Esophagus squamous epithelium (tissue), 4 donors: Measurements from ENCODE around the gene CCDC8.

Experiments
- POLR2A ChIP-seq, 4 donors: fragments of 450-650 bp; IDR thresholded peaks; one replicate each; pipeline ENCODE4 v1.6.1; 2017; ENCODE audit warnings: antibody characterized with exemption in 4 of 4, mild to moderate bottlenecking in 4 of 4, moderate library complexity in 3 of 4
- TF ChIP-seq, protein P1 (sequence below), 6 experiments: fragments of 450-650 bp in 4 of 6; fragments of 200-600 bp in 2 of 6; sonication (generic) in 2 of 6; IDR thresholded peaks; one replicate each; pipeline ENCODE4 v1.5.1; 2016 to 2019; ENCODE audit warnings: antibody characterized with exemption in 6 of 6, mild to moderate bottlenecking in 4 of 6, moderate library complexity in 4 of 6

- TF ChIP-seq POLR2A (IDR thresholded peaks at IDR 0.05): no peak
- TF ChIP-seq, protein P1, sequence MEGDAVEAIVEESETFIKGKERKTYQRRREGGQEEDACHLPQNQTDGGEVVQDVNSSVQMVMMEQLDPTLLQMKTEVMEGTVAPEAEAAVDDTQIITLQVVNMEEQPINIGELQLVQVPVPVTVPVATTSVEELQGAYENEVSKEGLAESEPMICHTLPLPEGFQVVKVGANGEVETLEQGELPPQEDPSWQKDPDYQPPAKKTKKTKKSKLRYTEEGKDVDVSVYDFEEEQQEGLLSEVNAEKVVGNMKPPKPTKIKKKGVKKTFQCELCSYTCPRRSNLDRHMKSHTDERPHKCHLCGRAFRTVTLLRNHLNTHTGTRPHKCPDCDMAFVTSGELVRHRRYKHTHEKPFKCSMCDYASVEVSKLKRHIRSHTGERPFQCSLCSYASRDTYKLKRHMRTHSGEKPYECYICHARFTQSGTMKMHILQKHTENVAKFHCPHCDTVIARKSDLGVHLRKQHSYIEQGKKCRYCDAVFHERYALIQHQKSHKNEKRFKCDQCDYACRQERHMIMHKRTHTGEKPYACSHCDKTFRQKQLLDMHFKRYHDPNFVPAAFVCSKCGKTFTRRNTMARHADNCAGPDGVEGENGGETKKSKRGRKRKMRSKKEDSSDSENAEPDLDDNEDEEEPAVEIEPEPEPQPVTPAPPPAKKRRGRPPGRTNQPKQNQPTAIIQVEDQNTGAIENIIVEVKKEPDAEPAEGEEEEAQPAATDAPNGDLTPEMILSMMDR (IDR thresholded peaks at IDR 0.05): no peak
These were observed 40.9 kb upstream of the CCDC8 start for GRCh38 chr19:46454244-46454643.
